CD4-positive, CD25-positive, alpha-beta regulatory T cell (primary cell): ENCODE measurements around the gene ZNF217. TPM values are rescaled to one million over a fixed set of nuclear protein-coding genes. Genes with fewer than 3 reads are reported as not detected.
"Not testable (repeated sequence)": the region's sequence is repeated elsewhere in the genome, so short reads cannot be mapped to it uniquely, and the experiment has no call there.

Source experiments
- ATAC-seq, 2 donors: fragments of 150-1000 bp; cut with Tn5 transposase; one replicate each; pipeline ENCODE4 v1.10.0; 2021; ENCODE audit warnings: low read depth in 2 of 2, moderate number of reproducible peaks in 2 of 2, moderate library complexity in 1 of 2
- DNase-seq, 3 donors: peaks; one replicate each; pipeline versions ENCODE4 v3.0.0 to v3.0.0-alpha.2; 2012 to 2022; ENCODE audit warnings: mixed read lengths in 1 of 3
- H3K27ac ChIP-seq: one replicate; pipeline ENCODE4 v1.7.0; 2013; ENCODE audit warnings: mild to moderate bottlenecking, low read length; ENCODE audit not compliant: insufficient read depth, poor library complexity, severe bottlenecking
- H3K27me3 ChIP-seq: one replicate; pipeline ENCODE4 v1.7.0; 2013; ENCODE audit warnings: low read length; ENCODE audit not compliant: control insufficient read depth, insufficient read depth
- H3K36me3 ChIP-seq: one replicate; pipeline ENCODE4 v1.7.0; 2013; ENCODE audit warnings: mild to moderate bottlenecking, low read length, moderate library complexity; ENCODE audit not compliant: control insufficient read depth, insufficient read depth
- H3K4me1 ChIP-seq: 2 replicates; pipeline ENCODE4 v1.7.0; 2013; ENCODE audit warnings: mild to moderate bottlenecking, low read length; ENCODE audit not compliant: insufficient read depth, control insufficient read depth, poor library complexity, severe bottlenecking
- H3K4me3 ChIP-seq: one replicate; pipeline ENCODE4 v1.7.0; 2013; ENCODE audit warnings: low read depth, mild to moderate bottlenecking, low read length, moderate library complexity
- H3K9me3 ChIP-seq, 2 experiments: 1 replicate in 1 of 2; 2 replicates in 1 of 2; pipeline ENCODE4 v1.7.0; 2013; ENCODE audit warnings: low read length in 2 of 2, mild to moderate bottlenecking in 1 of 2, moderate library complexity in 1 of 2; ENCODE audit not compliant: control insufficient read depth in 2 of 2
- H3K27ac Mint-ChIP-seq, 3 donors: one replicate each; pipeline ENCODE4 v1.8.0; 2020 to 2022; ENCODE audit warnings: mild to moderate bottlenecking in 3 of 3, mixed read lengths in 3 of 3, moderate library complexity in 2 of 3
- H3K27me3 Mint-ChIP-seq: one replicate; pipeline ENCODE4 v1.8.0; 2022; ENCODE audit warnings: mild to moderate bottlenecking, mixed read lengths
- H3K36me3 Mint-ChIP-seq: one replicate; pipeline ENCODE4 v1.8.0; 2020; ENCODE audit warnings: mixed read lengths
- H3K4me1 Mint-ChIP-seq, 4 donors: one replicate each; pipeline ENCODE4 v1.8.0; 2020 to 2022; ENCODE audit warnings: mixed read lengths in 4 of 4, mild to moderate bottlenecking in 1 of 4
- H3K4me3 Mint-ChIP-seq, 4 donors: one replicate each; pipeline ENCODE4 v1.8.0; 2020 to 2022; ENCODE audit warnings: mild to moderate bottlenecking in 4 of 4, mixed read lengths in 4 of 4, moderate library complexity in 3 of 4
- H3K9me3 Mint-ChIP-seq, 7 donors: one replicate each; pipeline ENCODE4 v1.8.0; 2020 to 2022; ENCODE audit warnings: mixed read lengths in 7 of 7, mild to moderate bottlenecking in 3 of 7, moderate library complexity in 2 of 7
- polyA plus RNA-seq, 4 donors: library from polyadenylated mRNA; unstranded; fragments of 300-500 nt; fragmentation: Illumina TruSeq; gene quantifications; one replicate each; pipeline ENCODE4 v1.2.3, GENCODE V29; 2021
- total RNA-seq: library from RNA; stranded (reverse); gene quantifications from one replicate; pipeline ENCODE4 v1.2.3, GENCODE V29; 2022

Gene ZNF217
- total and polyA plus RNA-seq, 5 donors from 2014 or later, result 15.6 to 70.9 (median 18.4) TPM

DNA sequence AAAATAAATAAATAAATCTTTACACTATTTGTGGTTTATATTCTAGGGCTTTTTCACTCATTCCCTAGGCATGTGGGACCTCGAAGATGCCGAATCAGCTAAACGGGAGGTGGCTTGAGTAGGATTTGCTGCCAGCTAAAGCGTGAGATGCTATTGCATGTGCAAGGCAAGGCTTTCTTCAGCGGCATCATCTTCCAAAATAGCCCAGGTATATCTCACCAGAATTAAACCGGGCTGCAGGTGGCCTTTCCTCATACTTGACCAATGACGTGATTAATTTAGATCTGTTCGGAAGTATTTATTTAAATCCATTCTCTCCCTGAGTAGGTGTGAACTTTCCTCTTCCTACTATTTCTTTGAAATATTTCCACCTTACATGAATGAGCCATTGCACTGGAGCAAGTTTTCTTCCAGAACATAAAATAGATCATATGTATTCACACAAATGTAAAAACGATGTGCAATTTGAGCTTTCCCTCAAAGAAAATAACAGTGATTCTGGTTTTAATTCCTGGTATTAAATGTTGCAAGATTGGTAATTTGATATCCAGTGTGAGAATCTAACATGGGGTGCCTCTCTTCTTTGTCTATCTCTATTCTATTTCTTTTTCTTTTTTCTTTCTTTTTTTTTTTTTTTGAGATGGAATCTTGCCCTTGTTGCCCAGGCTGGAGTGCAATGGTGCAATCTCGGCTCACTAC is 24.3 kb upstream of the ZNF217 start:
- Mint-ChIP-seq H3K36me3 (no peaks in the 10 kb centered on the region), H3K4me3 (no peak overlapping the region), H3K27ac (peak overlapping the region in 1 of 3 donors; percentile 53), H3K9me3 (no peaks in the 10 kb centered on the region), H3K4me1 (peaks cover 19 to 31% (median 24%) of the 10 kb centered on the region in 4 donors), H3K27me3 (no peaks in the 10 kb centered on the region)
- Histone ChIP-seq H3K9me3 (no peaks in the 10 kb centered on the region), H3K36me3 (no peaks in the 10 kb centered on the region), H3K27me3 (no peaks in the 10 kb centered on the region), H3K27ac (no peak overlapping the region), H3K4me1 (peaks cover 19% of the 10 kb centered on the region), H3K4me3 (no peak overlapping the region)
- ATAC-seq (no peak), DNase-seq (no peak)

DNA sequence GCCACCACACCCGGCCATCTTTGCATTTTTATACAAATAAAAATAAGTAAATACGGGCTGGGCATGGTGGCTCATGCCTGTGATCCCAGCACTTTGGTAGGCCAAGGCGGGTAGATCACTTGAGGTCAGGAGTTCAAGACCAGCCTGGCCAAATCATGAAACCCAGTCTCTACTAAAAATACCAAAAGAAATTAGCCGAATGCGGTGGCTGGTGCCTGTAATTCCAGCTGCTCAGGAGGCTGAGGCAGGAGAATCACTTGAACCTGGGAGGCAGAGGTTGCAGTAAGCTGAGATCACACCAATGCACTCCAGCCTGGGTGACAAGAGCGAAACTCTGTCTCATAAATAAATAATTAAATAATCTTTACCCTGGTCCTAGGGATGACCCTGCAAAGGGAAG is 22.9 kb upstream of the ZNF217 start:
- not testable (repeated sequence) for H3K4me3 Mint-ChIP-seq, H3K36me3 Mint-ChIP-seq, H3K27ac ChIP-seq, H3K27me3 ChIP-seq, H3K4me3 ChIP-seq, H3K27ac Mint-ChIP-seq, H3K27me3 Mint-ChIP-seq, H3K36me3 ChIP-seq, H3K9me3 Mint-ChIP-seq, DNase-seq, H3K4me1 ChIP-seq, H3K9me3 ChIP-seq, ATAC-seq
- peaks cover 6 to 19% (median 12%) of the 10 kb centered on the region in 4 donors for H3K4me1 Mint-ChIP-seq

DNA sequence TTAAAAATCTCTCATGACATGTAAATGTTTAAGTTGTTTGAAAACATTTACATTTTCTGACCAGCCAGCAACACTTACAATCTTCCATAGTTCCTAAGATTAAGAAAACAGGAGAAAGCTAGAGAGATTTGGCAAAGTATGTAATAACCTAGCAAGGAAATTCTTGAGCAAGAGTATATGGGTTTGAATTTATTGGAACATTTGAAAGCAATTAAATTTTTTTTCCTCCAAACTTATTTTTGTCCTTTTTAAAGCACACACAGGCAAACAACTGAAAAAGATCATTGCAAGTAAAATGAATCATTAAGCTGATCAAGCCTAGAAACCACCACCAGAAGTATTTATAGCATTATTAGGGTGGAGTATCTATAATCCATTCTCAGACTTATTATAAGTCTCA is 20.1 kb upstream of the ZNF217 start:
- Histone ChIP-seq H3K9me3 (no peaks in the 10 kb centered on the region), H3K27me3 (no peaks in the 10 kb centered on the region), H3K36me3 (no peaks in the 10 kb centered on the region), H3K27ac (no peak overlapping the region), H3K4me1 (peaks cover 18% of the 10 kb centered on the region), H3K4me3 (no peak overlapping the region)
- Mint-ChIP-seq H3K36me3 (no peaks in the 10 kb centered on the region), H3K27me3 (peaks cover 5% of the 10 kb centered on the region), H3K4me1 (peaks cover 15 to 25% (median 18%) of the 10 kb centered on the region in 4 donors), H3K27ac (peak overlapping the region in 1 of 3 donors; percentile 53), H3K4me3 (no peak overlapping the region), H3K9me3 (no peaks in the 10 kb centered on the region)
- ATAC-seq (no peak), DNase-seq (no peak)

DNA sequence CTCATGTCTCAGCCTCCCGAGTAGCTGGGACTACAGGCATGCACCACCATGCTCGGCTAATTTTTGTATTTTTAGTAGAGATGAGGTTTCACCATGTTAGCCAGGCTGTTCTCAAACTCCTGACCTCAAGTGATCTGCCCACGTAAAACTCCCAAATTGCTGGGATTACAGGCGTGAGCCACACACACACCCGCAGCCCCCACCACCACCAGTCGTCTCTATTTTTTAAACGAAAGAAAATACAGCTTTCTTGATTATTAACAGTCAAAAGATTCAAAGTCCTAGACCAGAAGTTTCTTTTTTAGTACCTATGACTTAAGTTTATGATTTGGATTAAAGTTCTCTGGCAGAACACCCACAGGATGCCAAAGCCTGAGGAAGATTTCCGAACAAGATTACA is 18.6 kb upstream of the ZNF217 start:
- DNase-seq, H3K9me3 Mint-ChIP-seq, H3K36me3 ChIP-seq, H3K27me3 ChIP-seq, ATAC-seq, H3K27ac ChIP-seq, H3K27me3 Mint-ChIP-seq, H3K9me3 ChIP-seq, H3K4me3 ChIP-seq, H3K36me3 Mint-ChIP-seq, H3K4me3 Mint-ChIP-seq: not testable (repeated sequence)
- H3K27ac Mint-ChIP-seq, result peak overlapping the region in 2 of 3 donors; percentile 51 to 52
- H3K4me1 ChIP-seq, result peaks cover 19% of the 10 kb centered on the region
- peaks cover 13 to 24% (median 18%) of the 10 kb centered on the region in 4 donors for H3K4me1 Mint-ChIP-seq

DNA sequence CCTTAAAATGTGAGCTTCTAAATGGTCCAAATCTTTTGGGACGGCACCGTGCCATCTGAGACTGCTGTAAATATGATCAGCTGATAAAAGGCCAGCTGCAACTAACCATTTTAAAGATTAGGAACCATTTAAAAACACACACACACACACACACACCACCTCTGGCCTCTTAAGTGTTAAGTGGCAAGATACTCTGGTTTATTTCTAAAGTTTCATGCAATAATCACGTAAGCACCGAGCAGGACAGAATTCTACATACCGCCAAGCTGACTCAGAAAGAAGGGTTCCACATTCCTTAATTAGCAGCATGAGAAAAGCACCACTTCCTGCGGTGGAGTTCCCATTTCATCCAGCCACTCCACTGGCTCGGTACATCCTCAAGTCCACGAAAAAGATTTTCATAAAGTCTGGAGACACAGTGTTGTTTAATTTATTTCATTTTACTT is 17.8 kb upstream of the ZNF217 start:
- Histone ChIP-seq H3K27ac (no peak overlapping the region), H3K27me3 (no peaks in the 10 kb centered on the region), H3K4me3 (no peak overlapping the region), H3K9me3 (no peaks in the 10 kb centered on the region), H3K36me3 (no peaks in the 10 kb centered on the region), H3K4me1 (peaks cover 19% of the 10 kb centered on the region)
- ATAC-seq (no peak), DNase-seq (no peak)
- Mint-ChIP-seq H3K4me3 (no peak overlapping the region), H3K4me1 (peaks cover 13 to 27% (median 18%) of the 10 kb centered on the region in 4 donors), H3K36me3 (no peaks in the 10 kb centered on the region), H3K9me3 (no peaks in the 10 kb centered on the region), H3K27me3 (peaks cover 5% of the 10 kb centered on the region), H3K27ac (peak overlapping the region in 2 of 3 donors; percentile 74)

DNA sequence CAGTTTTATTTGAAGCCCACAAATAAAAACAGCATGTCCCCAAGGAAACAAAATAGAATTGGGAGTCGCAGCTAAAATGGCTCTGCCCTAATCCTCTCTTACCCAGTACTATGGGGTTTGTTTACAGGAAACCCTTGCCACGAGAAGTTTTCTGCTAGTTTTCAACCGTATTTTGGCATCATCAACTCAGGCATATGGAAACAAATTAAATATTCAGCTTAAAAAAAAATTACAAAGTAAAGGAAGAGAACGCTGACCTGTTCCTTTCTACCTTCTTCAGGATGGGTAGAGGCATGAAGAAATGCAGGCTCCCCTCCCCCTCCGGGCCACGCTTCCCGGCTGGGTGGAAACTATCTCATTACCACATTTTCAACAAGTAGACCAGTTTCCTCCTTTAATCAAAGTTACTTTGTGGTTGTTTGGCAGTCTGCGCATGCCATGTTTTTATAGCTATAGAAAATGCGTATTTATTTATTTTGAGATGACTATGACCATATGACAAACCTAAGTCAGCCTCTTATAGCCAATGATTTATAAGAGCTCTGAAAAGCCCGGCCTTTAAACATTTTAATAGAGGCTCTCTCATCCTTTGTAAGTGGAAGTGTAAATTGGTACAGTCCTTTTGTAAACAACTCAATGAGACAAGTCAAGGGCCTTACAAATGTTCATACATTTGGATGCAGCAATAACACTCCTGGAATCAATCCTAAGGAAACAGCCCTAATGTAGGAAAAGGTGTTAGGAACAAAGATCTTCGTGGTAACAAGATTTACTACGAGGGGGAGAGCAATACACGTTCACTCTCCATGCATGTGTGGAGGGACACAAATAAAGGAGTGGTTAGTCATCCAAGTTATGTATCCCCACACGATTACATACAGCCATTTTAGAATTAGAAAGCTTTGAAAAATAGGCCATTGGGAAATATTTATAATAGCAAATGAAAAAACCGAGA is 16.1 kb upstream of the ZNF217 start:
- peaks cover 16 to 32% (median 19%) of the 10 kb centered on the region in 4 donors for H3K4me1 Mint-ChIP-seq
- Histone ChIP-seq H3K4me1 (peaks cover 19% of the 10 kb centered on the region), H3K4me3 (peak overlapping the region; percentile 91)

DNA sequence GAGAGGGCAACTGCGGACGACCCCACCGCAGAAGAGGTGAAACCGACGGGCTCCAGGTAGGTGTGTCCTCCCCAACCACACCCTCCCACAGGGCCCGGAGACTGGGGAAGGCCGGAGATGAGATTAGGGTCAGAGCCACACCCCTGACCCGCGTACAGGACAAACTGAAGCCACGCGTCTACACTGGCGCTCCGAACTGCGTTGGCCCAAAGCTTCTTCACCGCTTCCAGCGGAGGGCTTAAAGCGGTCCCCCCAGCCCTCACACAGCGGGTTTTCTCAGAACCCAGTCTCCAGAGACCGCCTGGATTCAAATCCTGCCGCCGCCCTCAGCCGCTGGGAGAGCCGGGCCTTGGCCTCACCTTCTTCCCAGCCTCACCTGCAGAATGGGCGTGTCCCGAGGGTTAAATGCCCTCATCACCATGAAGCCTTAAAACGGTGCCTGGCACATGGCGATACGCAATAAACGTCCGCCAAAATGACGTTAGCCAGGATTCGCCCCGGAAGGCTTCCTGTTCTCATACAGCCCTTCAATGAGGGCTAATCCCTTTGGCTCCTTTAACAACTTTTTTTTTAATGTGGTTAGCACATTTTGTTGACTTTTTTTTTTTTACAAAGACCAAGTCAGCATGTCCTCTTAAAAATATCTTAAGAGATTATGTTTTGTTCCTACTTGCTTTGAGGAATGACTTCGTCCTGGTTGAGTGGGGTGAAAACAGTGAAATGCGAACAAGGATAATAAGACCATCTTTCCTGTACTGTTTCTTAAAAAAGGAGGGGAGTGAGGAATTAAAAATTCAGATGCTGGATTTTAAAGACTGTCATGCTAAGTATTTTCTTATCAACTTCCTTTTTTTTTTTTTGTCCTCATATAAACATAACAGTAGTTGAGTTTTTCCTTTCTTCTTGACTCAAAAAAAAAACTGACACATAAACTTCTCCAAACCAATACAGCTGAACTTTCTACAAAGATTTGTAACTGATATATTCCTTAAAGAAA is 15.1 kb upstream of the ZNF217 start:
- H3K36me3 ChIP-seq, result no peaks in the 10 kb centered on the region
- H3K27me3 ChIP-seq, result no peaks in the 10 kb centered on the region
- H3K27me3 Mint-ChIP-seq, result peaks cover 5% of the 10 kb centered on the region
- no peaks in the 10 kb centered on the region for H3K9me3 Mint-ChIP-seq
- ATAC-seq (no peak), DNase-seq (peak in 1 of 3 donors; percentile 24)
- H3K9me3 ChIP-seq, result no peaks in the 10 kb centered on the region
- peak overlapping the region; percentile 80 to 92 (median 86) for H3K4me3 Mint-ChIP-seq
- H3K27ac Mint-ChIP-seq, result peak overlapping the region; percentile 96 to 97 (median 96)
- peaks cover 18 to 37% (median 20%) of the 10 kb centered on the region in 4 donors for H3K4me1 Mint-ChIP-seq
- H3K4me3 ChIP-seq, result peak overlapping the region; percentile 91
- peak overlapping the region; percentile 72 for H3K27ac ChIP-seq
- peaks cover 19% of the 10 kb centered on the region for H3K4me1 ChIP-seq
- peaks cover 6% of the 10 kb centered on the region for H3K36me3 Mint-ChIP-seq

More for the DNA sequence above, 16.1 kb upstream of the ZNF217 start:
- Mint-ChIP-seq H3K9me3 (no peaks in the 10 kb centered on the region), H3K36me3 (peaks cover 2% of the 10 kb centered on the region), H3K4me3 (peak overlapping the region; percentile 80 to 92 (median 86)), H3K27me3 (peaks cover 5% of the 10 kb centered on the region), H3K27ac (peak overlapping the region; percentile 96 to 97 (median 96))
- Histone ChIP-seq H3K36me3 (no peaks in the 10 kb centered on the region), H3K27ac (peak overlapping the region; percentile 72), H3K9me3 (no peaks in the 10 kb centered on the region), H3K27me3 (no peaks in the 10 kb centered on the region)
- peak; percentile 70 to 79 for ATAC-seq
- DNase-seq, result peak; percentile 17 to 85 (median 75)
